ENCODE results near the gene TMEM121. TPM values are rescaled to one million over a fixed set of nuclear protein-coding genes. Genes with fewer than 3 reads are reported as not detected.

TMEM121 gene
- total and polyA plus RNA-seq, 2 of the 8 experiments (the other 6 are each of a cell fraction or from before 2014, with no cell fraction given), result 1.9 TPM; not detected in 1

DNA sequence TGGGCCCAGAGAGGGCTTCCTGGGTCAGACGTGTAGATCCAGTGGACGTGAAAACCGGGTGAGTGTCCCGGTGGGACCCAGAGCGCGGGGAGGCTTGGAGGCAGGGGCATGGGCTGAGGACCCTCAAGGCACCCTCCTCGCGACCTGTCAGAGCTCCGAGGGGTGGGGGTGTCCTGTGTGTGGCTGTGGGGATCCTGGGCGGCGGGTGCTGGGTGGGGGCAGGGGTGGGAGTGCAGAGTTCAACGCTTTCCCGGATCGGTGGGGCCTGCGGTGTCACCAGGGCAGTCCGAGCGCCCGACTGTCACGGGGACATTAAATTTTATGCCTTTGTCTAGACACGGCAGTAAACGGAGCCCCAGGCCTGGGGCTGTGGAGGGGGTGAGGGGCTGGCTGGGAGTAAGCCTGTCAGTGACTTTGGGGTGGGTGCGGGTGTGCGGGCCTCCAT, 1.0 kb downstream of the TMEM121 start (continued):
- TF ChIP-seq SIN3A (conservative IDR thresholded peaks at IDR 0.05 in 1 of 2, IDR thresholded peaks at IDR 0.05 in 1 of 2; ENCODE audit: low read depth in 1 of 2, low read length in 2 of 2) (no peak), JUN (IDR thresholded peaks at IDR 0.05; ENCODE audit: low read depth, low read length) (no peak), RFX5 (IDR thresholded peaks at IDR 0.05; ENCODE audit: borderline replicate concordance, low read depth, low read length) (no peak), TCF12 (IDR thresholded peaks at IDR 0.05; ENCODE audit: low read depth, low read length) (no peak), SUZ12 (IDR thresholded peaks at IDR 0.05; ENCODE audit: low read length) (no peak)
- TF ChIP-seq, protein P1, sequence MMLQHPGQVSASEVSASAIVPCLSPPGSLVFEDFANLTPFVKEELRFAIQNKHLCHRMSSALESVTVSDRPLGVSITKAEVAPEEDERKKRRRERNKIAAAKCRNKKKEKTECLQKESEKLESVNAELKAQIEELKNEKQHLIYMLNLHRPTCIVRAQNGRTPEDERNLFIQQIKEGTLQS (IDR thresholded peaks at IDR 0.05; ENCODE audit: insufficient read depth, low read depth, low read length), result no peak
- TF ChIP-seq, protein P2, sequence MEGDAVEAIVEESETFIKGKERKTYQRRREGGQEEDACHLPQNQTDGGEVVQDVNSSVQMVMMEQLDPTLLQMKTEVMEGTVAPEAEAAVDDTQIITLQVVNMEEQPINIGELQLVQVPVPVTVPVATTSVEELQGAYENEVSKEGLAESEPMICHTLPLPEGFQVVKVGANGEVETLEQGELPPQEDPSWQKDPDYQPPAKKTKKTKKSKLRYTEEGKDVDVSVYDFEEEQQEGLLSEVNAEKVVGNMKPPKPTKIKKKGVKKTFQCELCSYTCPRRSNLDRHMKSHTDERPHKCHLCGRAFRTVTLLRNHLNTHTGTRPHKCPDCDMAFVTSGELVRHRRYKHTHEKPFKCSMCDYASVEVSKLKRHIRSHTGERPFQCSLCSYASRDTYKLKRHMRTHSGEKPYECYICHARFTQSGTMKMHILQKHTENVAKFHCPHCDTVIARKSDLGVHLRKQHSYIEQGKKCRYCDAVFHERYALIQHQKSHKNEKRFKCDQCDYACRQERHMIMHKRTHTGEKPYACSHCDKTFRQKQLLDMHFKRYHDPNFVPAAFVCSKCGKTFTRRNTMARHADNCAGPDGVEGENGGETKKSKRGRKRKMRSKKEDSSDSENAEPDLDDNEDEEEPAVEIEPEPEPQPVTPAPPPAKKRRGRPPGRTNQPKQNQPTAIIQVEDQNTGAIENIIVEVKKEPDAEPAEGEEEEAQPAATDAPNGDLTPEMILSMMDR (IDR thresholded peaks at IDR 0.05; ENCODE audit: control extremely low read depth in 1 of 3, insufficient read depth in 1 of 3, low read depth in 1 of 3, low read length in 3 of 3), result no peak
- TF ChIP-seq, protein P3, sequence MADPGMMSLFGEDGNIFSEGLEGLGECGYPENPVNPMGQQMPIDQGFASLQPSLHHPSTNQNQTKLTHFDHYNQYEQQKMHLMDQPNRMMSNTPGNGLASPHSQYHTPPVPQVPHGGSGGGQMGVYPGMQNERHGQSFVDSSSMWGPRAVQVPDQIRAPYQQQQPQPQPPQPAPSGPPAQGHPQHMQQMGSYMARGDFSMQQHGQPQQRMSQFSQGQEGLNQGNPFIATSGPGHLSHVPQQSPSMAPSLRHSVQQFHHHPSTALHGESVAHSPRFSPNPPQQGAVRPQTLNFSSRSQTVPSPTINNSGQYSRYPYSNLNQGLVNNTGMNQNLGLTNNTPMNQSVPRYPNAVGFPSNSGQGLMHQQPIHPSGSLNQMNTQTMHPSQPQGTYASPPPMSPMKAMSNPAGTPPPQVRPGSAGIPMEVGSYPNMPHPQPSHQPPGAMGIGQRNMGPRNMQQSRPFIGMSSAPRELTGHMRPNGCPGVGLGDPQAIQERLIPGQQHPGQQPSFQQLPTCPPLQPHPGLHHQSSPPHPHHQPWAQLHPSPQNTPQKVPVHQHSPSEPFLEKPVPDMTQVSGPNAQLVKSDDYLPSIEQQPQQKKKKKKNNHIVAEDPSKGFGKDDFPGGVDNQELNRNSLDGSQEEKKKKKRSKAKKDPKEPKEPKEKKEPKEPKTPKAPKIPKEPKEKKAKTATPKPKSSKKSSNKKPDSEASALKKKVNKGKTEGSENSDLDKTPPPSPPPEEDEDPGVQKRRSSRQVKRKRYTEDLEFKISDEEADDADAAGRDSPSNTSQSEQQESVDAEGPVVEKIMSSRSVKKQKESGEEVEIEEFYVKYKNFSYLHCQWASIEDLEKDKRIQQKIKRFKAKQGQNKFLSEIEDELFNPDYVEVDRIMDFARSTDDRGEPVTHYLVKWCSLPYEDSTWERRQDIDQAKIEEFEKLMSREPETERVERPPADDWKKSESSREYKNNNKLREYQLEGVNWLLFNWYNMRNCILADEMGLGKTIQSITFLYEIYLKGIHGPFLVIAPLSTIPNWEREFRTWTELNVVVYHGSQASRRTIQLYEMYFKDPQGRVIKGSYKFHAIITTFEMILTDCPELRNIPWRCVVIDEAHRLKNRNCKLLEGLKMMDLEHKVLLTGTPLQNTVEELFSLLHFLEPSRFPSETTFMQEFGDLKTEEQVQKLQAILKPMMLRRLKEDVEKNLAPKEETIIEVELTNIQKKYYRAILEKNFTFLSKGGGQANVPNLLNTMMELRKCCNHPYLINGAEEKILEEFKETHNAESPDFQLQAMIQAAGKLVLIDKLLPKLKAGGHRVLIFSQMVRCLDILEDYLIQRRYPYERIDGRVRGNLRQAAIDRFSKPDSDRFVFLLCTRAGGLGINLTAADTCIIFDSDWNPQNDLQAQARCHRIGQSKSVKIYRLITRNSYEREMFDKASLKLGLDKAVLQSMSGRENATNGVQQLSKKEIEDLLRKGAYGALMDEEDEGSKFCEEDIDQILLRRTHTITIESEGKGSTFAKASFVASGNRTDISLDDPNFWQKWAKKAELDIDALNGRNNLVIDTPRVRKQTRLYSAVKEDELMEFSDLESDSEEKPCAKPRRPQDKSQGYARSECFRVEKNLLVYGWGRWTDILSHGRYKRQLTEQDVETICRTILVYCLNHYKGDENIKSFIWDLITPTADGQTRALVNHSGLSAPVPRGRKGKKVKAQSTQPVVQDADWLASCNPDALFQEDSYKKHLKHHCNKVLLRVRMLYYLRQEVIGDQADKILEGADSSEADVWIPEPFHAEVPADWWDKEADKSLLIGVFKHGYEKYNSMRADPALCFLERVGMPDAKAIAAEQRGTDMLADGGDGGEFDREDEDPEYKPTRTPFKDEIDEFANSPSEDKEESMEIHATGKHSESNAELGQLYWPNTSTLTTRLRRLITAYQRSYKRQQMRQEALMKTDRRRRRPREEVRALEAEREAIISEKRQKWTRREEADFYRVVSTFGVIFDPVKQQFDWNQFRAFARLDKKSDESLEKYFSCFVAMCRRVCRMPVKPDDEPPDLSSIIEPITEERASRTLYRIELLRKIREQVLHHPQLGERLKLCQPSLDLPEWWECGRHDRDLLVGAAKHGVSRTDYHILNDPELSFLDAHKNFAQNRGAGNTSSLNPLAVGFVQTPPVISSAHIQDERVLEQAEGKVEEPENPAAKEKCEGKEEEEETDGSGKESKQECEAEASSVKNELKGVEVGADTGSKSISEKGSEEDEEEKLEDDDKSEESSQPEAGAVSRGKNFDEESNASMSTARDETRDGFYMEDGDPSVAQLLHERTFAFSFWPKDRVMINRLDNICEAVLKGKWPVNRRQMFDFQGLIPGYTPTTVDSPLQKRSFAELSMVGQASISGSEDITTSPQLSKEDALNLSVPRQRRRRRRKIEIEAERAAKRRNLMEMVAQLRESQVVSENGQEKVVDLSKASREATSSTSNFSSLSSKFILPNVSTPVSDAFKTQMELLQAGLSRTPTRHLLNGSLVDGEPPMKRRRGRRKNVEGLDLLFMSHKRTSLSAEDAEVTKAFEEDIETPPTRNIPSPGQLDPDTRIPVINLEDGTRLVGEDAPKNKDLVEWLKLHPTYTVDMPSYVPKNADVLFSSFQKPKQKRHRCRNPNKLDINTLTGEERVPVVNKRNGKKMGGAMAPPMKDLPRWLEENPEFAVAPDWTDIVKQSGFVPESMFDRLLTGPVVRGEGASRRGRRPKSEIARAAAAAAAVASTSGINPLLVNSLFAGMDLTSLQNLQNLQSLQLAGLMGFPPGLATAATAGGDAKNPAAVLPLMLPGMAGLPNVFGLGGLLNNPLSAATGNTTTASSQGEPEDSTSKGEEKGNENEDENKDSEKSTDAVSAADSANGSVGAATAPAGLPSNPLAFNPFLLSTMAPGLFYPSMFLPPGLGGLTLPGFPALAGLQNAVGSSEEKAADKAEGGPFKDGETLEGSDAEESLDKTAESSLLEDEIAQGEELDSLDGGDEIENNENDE (IDR thresholded peaks at IDR 0.05; ENCODE audit: insufficient replicate concordance, low read length), result no peak

All from H1 (cell line).